AG09309 (cell line): Measurements from ENCODE around the gene GPR39.
A peak's percentile ranks its signal among the peaks of the same experiment; 100 is the strongest.

Experiments used
- DNase-seq: peaks from one replicate; pipeline ENCODE4 v3.0.0-alpha.2; 2010; ENCODE audit warnings: low read depth
- H3K4me3 ChIP-seq: 2 replicates; pipeline ENCODE4 v1.5.1; 2011; ENCODE audit warnings: mild to moderate bottlenecking, low read depth, low read length, moderate library complexity; ENCODE audit not compliant: control insufficient read depth
- TF ChIP-seq, protein P1 (sequence below): IDR thresholded peaks from 2 replicates; pipeline ENCODE4 v1.5.1; 2011; ENCODE audit warnings: mild to moderate bottlenecking, low read depth, low read length, inconsistent platforms; ENCODE audit not compliant: insufficient read depth, control insufficient read depth; ENCODE audit errors: missing control alignments

GPR39 gene

GRCh38 chr2:132403146-132403545 lies 13.5 kb upstream of the GPR39 start:
- no peak overlapping the region for H3K4me3 ChIP-seq
- DNase-seq = no peak
- TF ChIP-seq, protein P1, sequence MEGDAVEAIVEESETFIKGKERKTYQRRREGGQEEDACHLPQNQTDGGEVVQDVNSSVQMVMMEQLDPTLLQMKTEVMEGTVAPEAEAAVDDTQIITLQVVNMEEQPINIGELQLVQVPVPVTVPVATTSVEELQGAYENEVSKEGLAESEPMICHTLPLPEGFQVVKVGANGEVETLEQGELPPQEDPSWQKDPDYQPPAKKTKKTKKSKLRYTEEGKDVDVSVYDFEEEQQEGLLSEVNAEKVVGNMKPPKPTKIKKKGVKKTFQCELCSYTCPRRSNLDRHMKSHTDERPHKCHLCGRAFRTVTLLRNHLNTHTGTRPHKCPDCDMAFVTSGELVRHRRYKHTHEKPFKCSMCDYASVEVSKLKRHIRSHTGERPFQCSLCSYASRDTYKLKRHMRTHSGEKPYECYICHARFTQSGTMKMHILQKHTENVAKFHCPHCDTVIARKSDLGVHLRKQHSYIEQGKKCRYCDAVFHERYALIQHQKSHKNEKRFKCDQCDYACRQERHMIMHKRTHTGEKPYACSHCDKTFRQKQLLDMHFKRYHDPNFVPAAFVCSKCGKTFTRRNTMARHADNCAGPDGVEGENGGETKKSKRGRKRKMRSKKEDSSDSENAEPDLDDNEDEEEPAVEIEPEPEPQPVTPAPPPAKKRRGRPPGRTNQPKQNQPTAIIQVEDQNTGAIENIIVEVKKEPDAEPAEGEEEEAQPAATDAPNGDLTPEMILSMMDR = no peak

DNA sequence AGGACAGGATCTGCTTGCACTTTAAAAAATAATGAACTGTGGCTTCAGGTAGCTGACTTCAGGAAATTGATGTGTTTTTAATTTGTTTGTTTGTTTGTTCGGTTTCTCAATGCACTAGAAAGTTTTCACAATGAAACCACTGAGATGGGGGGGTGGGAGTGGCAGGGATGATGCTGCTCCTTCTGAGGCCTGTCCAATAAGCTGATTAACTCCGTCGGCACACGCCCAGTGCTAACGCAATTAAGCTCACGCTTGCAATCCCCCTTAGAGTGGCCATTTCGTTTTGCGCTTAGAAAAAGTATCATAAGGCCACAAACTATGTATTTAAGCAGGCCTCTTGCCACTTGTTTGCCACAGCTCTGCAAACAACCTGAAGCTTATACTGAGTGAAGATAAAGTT lies 12.5 kb upstream of the GPR39 start:
- no peak for DNase-seq
- TF ChIP-seq, protein P1 = no peak
- no peak overlapping the region for H3K4me3 ChIP-seq

DNA sequence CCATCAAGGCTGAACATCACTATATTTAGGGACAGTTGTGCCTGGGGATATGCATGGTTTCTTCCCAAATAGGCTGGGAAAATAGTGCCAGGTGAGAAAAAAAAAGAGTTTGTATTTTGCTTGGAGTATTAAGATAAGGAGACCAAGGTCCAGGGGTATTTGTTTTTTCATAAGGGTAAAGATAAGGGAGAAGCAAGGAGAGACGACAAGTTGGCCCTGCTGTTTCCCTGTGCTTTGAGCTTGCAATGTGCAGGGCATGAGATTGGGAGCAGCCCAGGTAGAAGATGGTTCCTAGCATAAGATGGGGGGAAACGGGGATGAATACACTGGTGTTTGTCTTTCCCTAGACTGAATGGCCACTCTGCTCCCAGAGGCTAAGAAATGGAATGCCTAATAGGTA lies 8.8 kb upstream of the GPR39 start:
- no peak overlapping the region for H3K4me3 ChIP-seq
- TF ChIP-seq, protein P1 = no peak
- no peak for DNase-seq

DNA sequence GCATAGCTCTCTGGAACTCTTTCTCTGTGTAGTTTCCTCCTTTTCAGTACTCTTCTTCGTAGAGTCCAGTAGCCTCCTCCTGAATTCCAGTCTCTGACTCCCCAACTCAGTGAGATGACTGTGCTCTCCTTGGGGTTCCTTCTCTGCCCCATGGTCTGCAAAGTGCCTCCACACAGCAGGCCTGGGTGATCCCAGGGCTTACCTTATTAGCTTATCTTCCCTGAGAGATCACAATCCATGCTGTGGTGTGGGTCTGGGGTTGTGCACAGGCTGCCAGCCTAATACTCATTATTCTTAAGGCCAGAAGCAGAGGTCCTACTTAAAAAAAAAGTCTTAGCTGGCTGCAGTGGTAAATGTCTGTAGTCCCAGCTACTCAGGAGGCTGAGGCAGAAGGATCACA lies 4.6 kb upstream of the GPR39 start:
- TF ChIP-seq, protein P1 = no peak
- no peak for DNase-seq
- H3K4me3 ChIP-seq = no peak overlapping the region

DNA sequence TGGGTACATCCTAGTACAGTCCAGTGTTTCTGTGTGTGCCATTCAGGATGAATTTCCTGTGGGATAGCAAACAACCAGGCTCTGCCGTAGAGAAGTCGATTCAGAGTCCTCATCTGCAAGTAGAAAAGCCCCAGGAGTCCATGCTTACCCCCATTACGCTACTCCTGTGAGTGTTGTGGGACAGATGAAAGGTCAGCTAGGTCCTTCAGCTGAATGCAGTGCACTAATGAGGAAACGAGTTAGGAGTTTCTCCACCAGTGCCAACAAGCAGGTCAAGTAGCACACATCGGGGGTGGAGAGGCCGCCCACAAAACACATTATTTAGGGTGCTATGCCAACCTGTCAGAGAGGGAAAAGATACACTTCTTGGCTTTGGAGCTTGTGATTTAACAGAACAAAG lies 2.5 kb upstream of the GPR39 start:
- DNase-seq = no peak
- TF ChIP-seq, protein P1 = no peak
- H3K4me3 ChIP-seq = no peak overlapping the region

DNA sequence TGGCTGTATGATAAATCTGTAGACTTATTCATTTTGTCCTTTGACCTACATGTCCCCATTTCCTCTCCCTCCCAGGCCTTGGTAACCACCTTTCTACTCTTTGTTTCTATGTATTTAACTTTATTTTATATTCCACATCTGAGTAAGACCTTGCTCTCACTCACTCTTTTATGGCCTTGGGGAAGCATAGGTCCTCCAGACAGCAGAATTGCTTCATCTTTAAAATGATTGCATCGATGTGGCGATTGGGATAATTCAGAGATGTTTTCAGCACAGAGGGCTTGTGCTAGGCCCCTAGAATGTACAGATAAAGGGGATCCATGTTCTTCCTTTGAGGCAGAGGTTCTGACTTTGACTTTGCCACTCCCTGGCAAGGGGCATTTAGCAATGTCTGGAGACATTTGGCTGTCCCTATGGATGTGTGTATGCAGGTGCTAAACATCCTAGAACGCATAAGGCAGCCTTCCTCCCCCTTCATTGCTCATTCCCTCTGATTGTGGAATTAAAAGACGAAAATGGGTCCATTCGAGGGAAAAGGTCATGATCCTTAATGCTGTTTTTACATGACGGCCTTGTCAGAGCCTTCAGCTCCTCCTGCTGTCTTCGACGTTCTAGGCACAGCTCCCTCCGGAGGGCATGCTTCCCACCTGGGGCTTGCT lies 1.2 kb upstream of the GPR39 start:
- no peak for DNase-seq
- H3K4me3 ChIP-seq = peak overlapping the region; percentile 62
- TF ChIP-seq, protein P1 = no peak

GRCh38 chr2:132415915-132416722 lies 486 bp upstream of the GPR39 start:
- H3K4me3 ChIP-seq = peak overlapping the region; percentile 62
- TF ChIP-seq, protein P1 = peak; percentile 10
- DNase-seq = peak; percentile 84
